Measurements from ENCODE around the gene SERTAD1.

DNA sequence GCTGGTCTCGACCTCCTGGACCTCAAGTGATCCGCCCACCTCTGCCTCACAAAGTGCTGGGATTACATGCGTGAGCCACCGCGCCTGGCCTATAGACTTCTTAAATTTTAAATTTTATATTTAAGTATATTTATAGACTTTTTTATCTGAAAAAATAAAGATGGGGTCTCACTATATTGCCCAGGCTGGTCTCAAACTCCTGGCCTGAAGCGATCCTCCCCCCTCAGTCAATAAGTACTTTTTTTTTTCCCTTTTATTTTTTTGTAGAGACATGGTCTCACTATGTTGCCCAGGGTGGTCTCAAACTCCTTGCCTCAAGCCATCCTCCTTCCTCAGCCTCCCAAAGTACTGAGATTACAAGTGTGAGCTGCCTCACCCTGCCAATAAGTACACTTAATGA lies 1.9 kb downstream of the SERTAD1 start:
- TF ChIP-seq, protein P1, sequence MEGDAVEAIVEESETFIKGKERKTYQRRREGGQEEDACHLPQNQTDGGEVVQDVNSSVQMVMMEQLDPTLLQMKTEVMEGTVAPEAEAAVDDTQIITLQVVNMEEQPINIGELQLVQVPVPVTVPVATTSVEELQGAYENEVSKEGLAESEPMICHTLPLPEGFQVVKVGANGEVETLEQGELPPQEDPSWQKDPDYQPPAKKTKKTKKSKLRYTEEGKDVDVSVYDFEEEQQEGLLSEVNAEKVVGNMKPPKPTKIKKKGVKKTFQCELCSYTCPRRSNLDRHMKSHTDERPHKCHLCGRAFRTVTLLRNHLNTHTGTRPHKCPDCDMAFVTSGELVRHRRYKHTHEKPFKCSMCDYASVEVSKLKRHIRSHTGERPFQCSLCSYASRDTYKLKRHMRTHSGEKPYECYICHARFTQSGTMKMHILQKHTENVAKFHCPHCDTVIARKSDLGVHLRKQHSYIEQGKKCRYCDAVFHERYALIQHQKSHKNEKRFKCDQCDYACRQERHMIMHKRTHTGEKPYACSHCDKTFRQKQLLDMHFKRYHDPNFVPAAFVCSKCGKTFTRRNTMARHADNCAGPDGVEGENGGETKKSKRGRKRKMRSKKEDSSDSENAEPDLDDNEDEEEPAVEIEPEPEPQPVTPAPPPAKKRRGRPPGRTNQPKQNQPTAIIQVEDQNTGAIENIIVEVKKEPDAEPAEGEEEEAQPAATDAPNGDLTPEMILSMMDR (IDR thresholded peaks at IDR 0.05) = no peak
- no peak for TF ChIP-seq POLR2A (IDR thresholded peaks at IDR 0.05)

Measured in heart left ventricle (tissue), 13 donors.